GM12875 (cell line): ENCODE measurements around the gene LRRC7.
"Not testable (repeated sequence)": the region's sequence is repeated elsewhere in the genome, so short reads cannot be mapped to it uniquely, and the experiment has no call there.

Source experiments
- H3K4me3 ChIP-seq: one replicate; pipeline ENCODE4 v1.5.1; 2011; ENCODE audit warnings: low read depth, low read length, control low read depth
- CTCF ChIP-seq: IDR thresholded peaks from 2 replicates; pipeline ENCODE4 v1.5.1; 2011; ENCODE audit warnings: low read depth, mild to moderate bottlenecking, control low read depth, inconsistent platforms, low read length, moderate library complexity, borderline replicate concordance; ENCODE audit not compliant: insufficient read depth

LRRC7 gene

GRCh38 chr1:69878338-69878737, 310.6 kb downstream of the LRRC7 start:
- H3K4me3 ChIP-seq = no peak overlapping the region
- no peak for TF ChIP-seq CTCF

DNA sequence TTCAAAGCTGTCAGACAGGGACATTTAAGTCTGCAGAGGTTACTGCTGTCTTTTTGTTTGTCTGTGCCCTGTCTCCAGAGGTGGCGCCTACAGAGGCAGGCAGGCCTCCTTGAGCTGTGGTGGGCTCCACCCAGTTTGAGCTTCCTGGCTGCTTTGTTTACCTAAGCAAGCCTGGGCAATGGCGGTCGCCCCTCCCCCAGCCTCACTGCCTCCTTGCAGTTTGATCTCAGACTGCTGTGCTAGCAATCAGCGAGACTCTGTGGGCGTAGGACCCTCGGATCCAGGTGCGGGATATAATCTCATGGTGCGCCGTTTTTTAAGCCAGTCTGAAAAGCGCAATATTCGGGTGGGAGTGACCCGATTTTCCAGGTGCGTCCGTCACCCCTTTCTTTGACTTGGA, 320.3 kb downstream of the LRRC7 start:
- H3K4me3 ChIP-seq = not testable (repeated sequence)

DNA sequence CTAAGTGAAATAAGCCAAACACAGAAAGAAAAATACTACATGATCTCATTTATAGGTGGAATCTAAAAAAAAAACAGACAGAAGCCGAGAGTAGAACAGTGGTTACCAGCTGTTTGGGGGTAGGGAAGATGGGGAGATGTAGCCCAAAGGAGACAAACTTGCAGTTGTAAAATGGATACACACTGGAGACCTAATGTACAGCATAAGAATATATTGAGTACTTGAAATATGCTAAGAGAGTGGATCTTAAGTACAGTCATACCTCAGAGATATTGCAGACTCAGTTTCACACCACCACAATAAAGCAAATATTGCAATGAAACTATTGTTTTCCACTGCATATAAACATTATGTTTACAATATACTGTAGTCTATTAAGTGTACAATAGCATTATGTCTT, 320.9 kb downstream of the LRRC7 start:
- no peak for TF ChIP-seq CTCF
- H3K4me3 ChIP-seq = no peak overlapping the region

GRCh38 chr1:69898403-69898947, 330.8 kb downstream of the LRRC7 start:
- no peak overlapping the region for H3K4me3 ChIP-seq
- TF ChIP-seq CTCF = no peak

DNA sequence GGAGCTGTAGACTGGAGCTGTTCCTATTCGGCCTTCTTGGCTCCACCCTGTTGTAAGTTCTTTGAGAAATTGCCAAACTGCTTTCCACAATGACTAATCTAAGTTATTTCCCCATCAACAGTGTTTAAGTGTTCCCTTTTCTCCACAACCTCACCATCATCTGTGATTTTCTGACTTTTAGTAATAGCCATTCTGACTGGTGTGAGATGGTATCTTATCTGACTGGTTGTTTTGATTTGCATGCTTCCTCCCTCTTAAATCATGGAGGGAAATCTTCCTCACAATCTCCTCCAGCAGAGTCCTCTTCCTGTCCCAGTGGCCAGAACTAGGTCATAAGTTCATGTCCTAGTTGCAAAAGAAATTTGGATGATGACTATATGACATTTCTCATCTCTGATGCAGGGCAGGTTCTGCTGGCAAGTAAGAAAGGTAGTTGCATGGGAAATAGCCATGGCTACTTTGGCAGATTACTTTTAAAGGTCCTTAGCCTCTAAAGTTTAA, 343.6 kb downstream of the LRRC7 start:
- no peak for TF ChIP-seq CTCF
- no peak overlapping the region for H3K4me3 ChIP-seq

- no peak overlapping the region for H3K4me3 ChIP-seq
- TF ChIP-seq CTCF = no peak
Observed at GRCh38 chr1:69913977-69914376, 346.3 kb downstream of the LRRC7 start.

GRCh38 chr1:69914976-69915765, 347.4 kb downstream of the LRRC7 start:
- no peak overlapping the region for H3K4me3 ChIP-seq
- TF ChIP-seq CTCF = no peak
